Stimulated activated CD4-positive, alpha-beta T cell treated with anti-CD3 and anti-CD28 coated beads, Interleukin-15, amount 100 ng/mL, for 48 hours (primary cell): ENCODE data around the gene PRKCZ.
"Not testable (repeated sequence)": the region's sequence is repeated elsewhere in the genome, so short reads cannot be mapped to it uniquely, and the experiment has no call there.

Experiments
- DNase-seq, 2 donors: peaks; one replicate each; pipeline ENCODE4 v3.0.0-alpha.2; 2020; ENCODE audit warnings: low read depth in 2 of 2

PRKCZ gene

DNA sequence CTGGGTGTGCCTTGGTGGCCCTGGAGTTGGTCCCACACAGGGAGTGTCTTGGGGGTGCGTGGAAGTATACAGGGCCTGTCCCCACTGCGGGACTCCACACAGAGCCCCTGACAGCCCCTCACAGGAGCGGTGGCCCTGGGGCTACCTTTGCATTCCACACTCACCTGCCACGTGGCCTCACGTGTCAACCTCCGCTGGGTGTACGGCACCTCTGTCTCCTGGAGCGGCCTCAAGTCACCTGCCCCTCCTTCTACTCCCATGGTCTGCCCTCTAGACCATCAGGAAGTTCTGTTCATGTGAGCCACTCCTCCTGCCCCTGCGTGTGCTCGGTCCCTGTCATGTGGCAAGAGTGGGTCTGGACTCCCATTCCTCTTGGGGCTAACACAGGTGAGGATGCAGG lies 85.7 kb downstream of the PRKCZ start:
- no peak for DNase-seq

DNA sequence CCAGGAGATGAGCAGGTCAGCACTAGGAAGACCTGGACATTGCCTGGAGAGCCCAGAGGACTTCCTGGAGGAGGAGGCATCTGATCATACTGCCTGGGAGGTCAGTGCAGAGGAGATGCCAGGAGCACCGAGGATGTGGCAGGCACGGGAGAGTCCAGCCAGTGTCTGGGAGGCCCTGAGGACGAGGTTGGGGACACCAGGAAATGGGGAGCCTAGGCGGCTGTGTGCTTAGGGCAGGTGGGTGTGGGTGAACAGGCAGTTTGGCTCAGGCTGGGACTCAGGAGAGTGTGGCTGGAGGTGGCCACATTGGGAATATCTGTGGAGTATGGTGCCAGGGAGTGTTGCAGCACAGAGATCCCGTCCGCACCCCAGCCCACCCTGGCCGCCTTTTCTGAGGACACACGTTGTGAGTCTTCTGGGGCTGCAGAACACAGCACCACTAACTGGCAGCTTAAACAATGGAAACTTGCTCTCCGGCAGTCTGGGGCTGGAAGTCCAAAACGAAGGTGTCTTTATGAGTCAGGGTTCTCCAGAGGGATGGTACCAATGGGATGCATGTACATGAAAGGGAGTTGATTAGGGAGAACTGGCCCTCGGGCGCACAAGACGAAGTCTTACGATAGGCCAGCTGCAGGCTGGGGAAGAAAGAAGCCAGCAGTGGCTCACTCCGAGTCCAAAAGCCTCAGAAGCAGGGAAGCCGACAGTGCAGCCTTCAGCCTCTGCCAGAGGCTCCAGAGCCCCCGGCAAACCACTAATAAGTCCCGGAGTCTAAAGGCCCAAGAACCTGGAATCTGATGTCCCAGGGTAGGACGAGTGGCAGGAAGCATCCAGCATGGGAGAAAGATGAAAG lies 86.4 kb downstream of the PRKCZ start:
- no peak for DNase-seq

DNA sequence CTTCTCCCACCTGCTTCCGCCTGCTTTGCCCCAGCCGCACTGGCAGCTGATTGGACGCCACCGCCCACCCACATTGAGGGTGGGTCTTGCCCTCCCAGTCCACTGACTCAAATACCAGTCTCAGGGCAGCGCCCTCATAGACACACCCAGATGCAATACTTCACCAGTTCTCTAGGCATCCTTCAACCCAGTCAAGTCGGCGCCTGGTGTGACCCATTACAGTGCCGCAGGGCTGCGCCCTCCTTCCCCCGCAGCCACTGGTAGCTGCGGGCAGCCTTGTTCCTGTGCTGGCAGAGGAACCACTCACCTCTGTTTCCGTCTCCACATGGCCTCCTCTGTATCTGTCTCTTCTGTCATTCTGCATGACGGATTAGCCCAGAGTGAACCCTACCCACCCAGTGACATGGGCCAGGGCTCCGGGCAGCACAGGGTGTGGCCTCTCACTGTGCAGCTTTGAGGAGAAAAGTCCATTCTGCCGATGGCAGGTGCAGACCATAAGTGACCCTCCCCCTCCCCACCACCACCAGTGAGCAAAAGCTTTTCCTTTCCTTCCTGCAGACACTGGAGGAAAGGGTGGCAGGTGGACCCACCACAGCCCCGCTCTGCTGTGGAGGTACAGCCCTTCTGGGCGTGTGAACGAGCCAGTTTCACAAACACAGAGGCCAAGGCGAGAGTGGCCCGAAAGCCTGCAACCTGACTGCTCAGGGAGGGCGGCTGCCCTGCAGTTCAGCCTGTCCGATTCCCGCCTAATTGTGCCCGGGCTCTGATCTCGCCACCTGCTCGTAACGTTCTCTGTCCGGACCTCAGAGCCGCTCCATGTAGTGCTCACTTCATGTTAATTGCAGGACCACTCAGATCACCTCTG lies 87.3 kb downstream of the PRKCZ start:
- no peak for DNase-seq

DNA sequence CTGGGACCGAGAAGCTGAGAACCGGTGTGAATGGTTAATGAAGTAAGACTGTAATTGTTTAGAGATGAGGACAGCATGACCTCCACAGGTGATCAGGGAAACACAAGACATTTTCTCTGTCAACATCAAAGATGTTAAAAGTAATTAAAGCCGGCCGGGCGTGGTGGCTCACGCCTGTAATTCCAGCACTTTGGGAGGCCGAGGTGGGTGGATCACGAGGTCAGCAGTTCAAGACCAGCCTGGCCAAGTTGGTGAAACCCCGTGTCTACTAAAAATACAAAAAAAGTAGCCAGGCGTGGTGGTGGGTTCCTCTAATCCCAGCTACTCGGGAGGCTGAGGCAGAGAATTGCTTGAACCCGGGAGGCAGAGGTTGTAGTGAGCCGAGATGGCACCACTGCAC lies 88.9 kb downstream of the PRKCZ start:
- DNase-seq: not testable (repeated sequence)

DNA sequence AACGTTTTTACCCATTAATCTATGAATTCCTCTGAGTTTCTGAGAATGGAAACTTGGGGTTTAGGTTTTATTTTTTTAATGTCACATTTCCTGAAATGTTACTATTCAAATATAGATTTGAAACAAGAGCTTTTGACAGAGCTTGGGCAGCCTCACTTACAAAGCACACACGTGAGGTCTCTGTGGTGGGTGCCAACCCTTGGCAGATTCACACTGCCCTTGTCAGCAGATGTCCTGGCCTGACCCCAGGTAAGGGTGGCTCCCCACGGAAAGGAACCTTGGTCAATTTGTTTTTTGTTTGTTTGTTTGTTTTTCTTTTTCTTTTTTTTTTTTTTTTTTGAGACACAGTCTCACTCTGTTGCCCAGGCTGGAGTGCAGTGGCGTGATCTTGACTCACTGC lies 90.8 kb downstream of the PRKCZ start:
- DNase-seq: no peak

DNA sequence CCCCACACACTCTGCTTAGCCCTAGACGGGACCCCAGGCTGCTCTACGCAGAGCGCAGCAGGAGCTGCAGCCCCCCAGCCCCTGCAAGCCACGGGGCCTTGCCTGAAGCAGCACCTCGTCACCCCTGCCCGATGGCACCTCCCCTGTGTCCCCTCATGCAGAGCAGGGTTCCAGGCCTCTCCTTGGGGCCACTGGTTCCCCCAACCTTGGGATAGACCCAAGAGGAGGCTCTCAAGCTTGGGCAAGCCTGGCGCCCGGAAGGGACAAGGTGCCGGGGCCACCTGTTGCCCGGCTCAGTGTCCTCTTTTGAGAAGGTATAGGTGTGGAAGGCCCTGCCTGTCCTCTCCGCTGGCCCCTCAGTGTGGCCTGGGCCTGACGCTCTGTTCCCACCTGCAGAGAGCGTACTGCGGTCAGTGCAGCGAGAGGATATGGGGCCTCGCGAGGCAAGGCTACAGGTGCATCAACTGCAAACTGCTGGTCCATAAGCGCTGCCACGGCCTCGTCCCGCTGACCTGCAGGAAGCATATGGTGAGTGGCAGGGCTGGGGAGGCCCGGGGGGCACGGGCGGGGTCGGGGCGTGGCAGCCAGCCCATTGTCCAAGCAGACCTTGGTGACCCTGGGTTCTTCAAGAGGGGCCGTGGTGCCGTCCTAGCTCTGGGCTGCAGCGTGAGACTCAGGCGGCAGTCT lies 93.7 kb downstream of the PRKCZ start:
- DNase-seq: no peak

DNA sequence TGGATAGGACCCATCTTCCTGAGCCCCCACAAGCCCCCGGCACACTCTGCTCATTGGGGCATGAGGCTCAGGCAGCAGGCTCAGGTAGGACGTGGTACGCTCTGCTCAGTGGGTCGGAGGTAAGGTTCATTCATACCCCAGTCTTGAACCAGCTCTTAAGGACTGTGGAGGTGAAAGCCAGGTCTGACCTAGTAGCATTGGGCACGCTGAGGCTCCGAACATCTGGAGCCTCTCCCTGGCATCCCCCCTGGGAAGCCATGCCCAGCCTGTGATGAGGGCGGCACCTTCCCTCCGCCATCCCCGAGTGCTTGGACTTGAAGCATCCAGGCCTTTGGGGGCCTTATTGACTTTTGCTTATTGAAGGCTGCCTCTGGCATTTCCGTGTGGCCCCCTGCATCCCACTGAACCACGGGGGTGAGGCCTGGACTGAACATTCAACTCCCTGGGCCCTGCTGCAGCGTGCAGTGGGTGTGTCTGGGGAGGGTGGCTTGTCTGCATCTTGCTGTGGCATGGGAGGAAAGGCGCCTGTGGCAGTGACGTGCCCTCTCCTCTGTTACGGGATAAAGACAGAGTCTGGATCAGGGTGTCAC lies 94.4 kb downstream of the PRKCZ start:
- no peak for DNase-seq

DNA sequence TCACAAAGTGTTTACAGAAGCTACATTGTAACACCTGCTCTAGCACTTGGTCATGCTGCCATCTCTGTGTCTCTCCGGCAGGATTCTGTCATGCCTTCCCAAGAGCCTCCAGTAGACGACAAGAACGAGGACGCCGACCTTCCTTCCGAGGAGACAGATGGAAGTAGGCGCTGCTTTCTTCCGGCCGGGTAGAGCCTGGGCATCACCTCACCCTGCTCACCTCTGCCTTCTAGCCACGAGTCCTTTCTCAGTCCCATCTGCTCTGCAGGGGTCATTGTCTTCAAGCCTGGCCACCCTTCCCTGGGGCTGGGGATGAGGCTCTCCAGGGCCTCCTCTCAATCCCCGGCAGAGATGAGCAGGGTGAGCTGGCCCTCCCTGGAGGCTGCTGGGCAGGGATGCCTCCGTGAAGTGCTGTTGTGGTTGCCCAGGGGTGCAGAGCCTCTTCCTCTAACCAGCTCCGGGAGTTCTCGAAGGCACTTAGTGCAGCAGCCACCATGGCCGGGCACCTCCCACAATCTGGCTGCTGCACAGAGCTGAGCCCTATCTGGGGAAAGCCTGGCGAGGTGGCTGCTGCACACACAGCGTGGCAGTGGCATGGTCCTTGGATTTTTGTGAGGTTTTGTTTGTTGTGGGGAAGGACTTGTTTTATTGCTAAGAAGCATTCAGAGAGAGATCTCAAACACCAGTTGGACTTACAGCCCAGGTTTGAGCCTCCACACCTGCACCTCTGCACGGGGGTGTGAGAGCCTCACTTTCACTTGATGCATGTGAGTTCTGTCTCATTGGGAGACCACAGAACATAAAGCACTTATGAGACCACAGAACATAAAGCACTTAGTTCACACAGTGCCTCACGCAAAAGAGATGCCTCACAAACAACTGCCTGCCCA lies 96.0 kb downstream of the PRKCZ start:
- DNase-seq: no peak

DNA sequence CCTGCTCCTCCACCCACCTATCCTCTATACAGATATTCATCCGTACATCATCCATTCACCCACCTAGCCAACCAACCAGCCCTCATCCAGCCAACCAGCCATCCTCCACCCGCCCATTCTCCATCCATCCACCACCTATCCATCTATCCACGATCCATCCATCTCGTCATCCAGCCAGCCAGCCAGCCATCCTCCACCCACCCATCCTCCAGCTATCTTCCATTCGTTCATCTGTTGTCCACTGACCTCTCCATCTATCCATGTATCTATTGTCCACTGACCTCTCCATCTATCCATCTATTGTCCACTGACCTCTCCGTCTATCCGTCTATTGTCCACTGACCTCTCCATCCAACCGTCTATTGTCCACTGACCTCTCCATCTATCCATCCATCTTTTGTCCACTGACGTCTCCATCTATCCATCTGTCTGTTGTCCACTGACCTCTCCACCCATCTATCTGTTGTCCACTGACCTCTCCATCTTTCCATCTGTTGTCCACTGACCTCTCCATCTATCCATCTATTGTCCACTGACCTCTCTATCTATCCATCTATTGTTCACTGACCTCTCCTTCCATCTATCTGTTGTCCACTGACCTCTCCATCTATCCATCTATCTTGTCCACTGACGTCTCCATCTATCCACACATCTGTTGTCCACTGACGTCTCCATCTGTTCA lies 96.8 kb downstream of the PRKCZ start:
- no peak for DNase-seq

DNA sequence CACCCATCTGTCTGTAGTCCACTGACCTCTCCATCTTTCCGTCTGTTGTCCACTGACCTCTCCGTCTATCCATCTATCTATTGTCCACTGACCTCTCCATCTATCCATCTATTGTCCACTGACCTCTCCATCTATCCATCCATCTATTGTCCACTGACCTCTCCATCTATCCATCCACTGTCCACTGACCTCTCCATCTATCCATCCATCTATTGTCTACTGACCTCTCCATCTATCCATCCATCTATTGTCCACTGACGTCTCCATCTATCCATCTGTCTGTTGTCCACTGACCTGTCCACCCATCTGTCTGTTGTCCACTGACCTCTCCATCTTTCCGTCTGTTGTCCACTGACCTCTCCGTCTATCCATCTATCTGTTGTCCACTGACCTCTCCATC lies 97.7 kb downstream of the PRKCZ start:
- DNase-seq: not testable (repeated sequence)

DNA sequence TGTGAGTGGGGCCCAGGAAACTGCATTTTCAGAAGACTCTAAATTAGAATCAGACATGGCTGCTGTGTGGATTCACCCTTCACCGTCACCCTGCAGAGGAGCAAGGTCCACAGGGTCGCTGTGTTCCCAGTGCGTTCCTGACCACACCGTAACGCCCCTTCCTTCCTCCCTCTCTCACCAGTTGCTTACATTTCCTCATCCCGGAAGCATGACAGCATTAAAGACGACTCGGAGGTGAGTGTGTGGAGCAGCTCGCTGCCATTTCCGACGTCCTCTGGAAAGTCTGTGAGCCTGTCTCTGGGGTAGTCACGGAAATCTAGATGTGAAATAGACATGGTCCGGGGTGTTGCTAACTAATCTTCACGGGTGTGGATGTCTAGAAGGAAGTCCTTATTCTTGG lies 98.5 kb downstream of the PRKCZ start:
- DNase-seq: peak in 1 of 2 donors; percentile 34

DNA sequence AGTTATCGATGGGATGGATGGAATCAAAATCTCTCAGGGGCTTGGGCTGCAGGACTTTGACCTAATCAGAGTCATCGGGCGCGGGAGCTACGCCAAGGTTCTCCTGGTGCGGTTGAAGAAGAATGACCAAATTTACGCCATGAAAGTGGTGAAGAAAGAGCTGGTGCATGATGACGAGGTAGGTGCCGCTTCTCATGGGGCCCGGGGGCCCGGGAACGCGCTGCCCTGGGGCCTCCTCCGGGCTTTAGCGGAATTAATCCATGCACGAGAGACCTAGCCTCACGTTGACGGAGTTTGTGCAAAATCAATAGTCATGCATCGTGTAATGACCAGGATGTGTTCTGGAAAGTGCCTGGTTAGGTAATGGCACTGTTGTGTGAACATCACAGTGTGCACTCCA lies 100.6 kb downstream of the PRKCZ start:
- no peak for DNase-seq

DNA sequence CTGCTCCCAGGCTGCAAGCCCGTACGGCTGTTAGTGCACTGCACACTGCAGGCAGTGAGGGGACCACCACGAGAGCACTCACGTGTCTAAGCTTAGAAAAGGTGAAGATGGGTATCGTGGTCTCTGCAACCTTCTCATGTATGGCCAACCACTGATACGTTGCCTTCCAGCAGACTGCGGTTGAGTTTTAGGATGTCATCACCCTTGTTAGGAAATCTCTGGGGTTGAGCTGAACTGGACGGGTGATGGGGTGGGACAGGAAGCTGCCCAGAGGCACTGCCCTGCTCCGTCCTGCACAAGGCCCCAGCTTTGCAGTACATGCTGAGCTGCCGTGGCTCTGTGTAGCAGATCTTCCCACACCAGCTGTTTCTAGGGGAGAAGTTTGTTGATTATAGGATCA lies 101.0 kb downstream of the PRKCZ start:
- no peak for DNase-seq

DNA sequence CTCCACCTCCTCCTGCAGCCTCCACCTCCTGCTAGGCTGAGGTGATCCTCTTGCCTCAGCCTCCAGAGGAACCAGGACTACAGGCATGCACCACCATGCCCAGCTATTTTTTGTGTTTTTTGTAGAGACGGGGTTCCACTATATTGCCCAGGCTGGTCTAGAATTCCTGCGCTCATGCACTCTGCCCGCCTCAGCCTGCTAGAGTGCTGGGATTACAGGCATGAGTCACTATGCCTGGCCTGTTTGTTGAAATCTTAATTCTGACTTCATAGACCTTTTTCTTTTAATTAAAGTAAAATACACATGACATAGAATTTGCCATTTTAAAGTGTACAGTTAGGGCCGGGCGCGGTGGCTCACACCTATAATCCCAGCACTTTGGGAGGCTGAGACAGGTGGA lies 101.7 kb downstream of the PRKCZ start:
- DNase-seq: no peak

DNA sequence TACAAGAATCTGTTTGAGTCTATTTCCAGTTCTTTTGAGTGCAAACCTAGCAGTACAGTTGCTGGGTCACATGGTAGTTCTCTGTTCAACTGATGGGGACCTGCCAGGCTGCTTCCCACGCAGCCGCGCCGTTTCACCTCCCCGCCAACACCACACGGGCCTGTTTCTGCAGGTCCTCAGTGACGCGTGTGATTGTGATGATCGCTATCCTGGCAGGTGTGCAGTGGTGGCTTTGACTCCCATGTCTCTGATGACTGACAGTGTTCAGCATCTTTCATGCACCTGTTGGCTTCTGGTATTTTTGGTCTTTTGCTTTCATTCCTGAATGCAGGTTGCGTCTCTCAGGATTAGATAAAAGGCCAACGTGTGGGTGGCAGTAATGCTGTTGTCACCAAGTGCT lies 102.7 kb downstream of the PRKCZ start:
- peak in 1 of 2 donors; percentile 29 for DNase-seq

DNA sequence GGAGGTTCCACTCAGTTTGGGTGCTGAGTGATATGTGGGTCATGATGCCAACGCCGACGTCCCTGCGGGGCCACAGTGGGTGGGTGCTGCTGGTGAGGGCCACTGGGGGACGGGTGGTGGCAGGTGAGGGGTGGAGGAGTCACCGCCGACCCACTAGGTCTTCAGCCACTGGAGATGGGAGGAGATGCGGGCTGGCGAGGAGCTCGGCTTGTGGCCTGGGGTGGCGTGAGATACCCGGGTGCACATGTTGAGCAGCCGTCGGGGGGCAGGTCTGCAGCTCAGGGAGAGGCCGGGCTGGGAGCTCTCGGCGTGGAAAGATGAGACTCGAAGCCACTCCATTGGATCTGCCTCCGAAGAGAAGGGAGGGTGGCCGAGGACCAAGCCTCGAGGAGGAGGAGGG lies 103.8 kb downstream of the PRKCZ start:
- no peak for DNase-seq

DNA sequence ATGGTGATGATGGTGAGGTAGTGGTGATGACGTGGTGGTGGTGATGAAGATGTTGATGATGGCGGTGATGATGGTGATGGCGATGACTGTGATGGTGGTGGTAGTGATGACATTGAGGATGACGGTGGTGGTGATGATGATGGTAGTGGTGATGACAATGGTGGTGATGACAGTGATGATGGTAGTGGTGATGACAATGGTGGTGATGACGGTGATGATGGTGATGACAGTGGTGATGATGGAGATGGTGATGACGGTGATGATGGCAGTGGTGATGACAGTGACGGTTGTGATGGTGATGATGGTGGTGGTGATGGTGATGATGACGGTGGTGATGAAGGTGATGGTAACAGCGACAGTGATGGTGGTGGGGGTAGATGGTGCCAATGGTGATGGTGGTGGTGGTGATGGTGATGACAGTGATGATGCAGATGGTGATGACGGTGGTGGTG lies 105.0 kb downstream of the PRKCZ start:
- no peak for DNase-seq

DNA sequence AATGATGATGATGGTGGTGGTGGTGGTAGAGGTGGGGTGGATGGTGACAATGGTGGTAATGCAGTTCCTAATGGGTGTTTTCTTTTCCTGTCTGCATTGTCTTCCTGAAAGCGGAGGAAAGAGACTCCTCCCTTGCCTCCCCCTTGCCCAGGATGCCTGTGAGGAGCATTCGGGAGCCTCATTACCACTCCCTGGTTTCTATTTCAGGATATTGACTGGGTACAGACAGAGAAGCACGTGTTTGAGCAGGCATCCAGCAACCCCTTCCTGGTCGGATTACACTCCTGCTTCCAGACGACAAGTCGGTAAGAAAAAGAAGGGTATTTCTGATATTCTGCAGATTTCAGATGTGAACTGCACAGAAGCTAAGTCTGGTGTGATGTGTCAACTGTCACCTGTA lies 105.6 kb downstream of the PRKCZ start:
- no peak for DNase-seq

DNA sequence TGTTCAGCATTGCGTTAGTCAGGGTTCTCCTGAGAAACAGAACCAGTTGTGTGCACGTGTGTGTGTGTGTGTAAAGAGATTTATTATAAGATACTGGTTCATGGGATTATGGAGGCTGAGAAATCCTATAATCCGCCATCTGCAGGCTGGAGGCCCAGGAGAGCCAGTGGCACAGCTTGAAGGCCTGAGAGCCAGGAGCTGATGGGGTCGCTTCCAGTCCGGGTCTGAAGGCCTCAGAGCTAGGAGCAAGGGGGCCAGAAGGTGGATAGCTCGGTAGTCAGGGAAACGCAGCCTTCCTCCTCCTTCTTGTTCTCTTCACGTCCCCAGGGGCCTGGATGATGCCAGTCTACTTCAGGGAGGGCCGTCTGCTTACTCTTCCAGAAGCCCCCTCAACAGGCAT lies 106.7 kb downstream of the PRKCZ start:
- DNase-seq: no peak

DNA sequence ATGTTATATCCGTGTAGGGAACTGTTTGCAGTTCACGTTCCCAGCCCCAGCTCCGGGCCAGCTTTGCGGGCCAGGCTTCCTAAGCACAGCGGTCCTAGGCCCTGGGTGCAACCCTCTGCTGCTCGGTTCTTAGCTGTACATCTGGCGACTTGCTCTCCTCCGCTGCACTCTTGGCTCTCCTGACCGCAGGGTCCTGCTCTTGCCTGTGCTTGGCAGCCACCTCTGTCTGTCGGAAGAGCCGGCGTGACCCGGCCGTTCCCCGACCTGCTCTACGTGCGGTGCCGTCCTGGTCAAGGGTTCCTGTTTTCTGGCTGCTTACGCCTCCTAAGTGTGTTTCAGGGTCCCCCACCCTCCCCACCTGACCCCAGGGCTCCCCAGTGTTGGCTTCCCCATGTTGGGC lies 107.6 kb downstream of the PRKCZ start:
- DNase-seq: no peak
